Stimulated activated CD8-positive, alpha-beta memory T cell treated with anti-CD3 and anti-CD28 coated beads, Interleukin-4, amount 100 ng/mL, for 24 hours (primary cell): ENCODE data around the gene PRRX1.

Source experiments
- DNase-seq: peaks from one replicate; pipeline ENCODE4 v3.0.0-alpha.2; 2020; ENCODE audit warnings: low read depth

PRRX1 gene

DNA sequence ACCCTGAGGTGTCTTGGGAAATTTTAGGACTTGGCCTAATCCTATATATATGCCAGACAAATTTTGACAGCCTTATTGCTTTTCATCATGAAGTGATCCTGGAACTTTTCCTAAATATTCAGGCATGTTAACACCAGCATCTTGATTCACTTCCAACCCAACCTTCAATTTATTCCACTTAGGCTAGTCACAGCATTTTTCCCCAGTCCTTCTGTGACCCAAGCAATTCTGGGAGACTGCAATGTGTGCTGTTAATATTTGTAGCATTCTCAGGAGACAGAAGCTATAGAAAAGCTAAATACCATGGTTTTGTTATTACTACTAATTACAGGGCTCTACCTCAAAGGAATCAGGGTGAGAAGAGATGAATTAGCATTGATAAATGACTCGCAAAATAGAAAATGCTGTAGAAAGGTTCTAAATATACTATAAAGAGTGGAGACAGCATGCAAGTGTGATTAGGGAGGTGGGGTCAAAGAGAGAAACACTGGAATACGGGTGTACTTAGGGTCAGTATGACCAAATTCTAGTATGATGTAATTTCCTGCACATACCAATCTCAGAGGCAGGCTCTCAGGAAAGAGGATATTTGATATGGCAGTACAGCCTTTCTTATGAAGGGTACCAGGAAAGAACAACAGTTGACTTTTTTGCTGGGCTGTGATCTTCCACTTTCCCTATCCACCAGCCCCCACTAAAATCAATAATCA is 29.1 kb downstream of the PRRX1 start:
- no peak for DNase-seq

DNA sequence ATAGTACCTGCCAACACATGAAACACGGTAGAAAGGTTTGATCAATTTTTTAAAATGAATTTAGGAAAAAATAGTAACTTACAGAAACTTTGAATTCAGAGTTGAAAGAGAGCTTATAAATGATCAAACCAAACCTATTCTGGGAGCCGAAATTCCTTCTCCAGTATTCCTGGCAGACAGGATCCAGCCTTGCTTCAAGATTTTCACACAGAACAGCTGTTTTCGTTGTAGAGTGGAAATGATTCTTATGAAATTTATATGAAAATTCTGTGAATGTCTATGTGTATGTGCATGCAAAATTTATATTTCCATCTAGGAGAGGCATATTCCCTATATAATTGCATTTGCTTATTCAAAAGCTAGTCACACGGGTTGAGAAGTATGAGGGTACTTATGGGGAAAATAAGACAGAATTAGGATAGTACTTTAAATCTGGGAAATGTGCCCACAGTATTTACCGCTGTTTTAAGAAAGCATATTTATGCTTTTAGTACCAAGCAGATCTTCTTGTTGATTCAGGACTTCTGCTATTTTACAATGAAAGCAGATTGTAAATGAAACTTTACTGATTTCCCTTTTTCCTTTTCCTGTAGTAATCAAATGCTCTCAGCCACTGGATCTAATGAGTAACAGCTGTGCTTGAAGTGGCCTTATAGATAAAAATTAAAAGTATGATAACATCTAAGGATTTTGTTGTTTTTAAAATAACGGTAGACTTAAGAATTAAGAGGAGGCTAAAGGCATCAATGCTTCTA is 30.4 kb downstream of the PRRX1 start:
- no peak for DNase-seq

DNA sequence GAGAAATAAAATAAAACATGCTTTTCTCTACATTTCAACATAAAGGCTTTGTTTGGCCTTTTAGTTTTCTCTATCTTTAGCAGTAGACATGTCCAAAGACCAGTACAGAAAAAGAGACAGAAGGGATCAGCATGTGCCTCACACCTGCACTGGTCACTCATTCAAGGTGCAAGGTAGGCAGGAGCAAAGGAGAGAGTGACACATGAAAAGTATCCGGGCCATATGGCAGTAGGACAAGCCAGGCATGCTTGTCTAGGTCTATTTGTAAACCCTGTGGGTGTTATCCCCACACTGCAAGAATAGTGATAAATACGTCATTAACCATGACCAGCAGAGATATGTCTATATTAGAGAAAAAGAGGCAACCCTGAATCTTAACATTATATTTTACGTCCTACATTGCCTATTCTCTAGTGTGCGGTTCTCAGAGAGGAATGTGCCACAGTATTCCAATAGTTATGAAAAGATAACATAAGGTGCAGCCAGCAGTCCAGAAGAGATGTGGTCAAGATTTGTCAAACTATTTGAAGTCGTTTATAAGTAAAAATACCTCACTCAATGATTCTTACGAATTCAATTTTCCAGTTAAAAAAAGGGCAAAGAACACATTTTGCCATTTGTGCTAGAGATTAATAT is 32.1 kb downstream of the PRRX1 start:
- no peak for DNase-seq

DNA sequence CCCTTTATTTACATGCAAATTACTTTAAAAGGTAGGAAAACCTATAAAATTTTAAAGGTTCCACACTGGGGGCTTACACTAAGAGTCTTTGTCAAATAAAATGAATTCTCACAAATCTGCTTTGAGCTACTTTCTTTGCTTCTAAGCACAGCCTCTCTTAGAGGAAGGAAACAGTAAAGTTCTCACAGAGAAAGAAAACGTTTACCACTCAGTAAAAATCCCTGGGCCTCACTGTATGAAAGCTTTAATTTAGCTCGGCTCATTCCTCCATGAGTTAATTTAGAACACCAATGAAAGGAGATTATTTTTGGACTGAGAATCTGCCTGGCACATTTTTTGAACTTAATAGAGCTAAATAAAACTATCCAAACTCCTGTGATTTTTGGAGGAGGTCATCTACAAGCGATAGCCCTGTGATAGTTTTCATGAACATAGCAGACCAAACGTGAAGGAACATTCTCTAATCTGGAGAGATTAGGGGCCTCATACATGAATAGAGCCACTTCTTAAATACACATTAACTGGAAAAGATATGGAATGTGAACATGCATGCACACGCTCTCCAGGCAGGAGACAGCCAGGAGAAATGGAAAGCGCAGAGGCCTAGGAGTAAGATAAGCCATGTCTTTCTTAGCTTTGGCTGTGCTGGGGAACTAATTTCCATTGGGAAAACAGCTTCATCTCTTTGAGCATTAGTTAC is 32.8 kb downstream of the PRRX1 start:
- DNase-seq, result no peak

DNA sequence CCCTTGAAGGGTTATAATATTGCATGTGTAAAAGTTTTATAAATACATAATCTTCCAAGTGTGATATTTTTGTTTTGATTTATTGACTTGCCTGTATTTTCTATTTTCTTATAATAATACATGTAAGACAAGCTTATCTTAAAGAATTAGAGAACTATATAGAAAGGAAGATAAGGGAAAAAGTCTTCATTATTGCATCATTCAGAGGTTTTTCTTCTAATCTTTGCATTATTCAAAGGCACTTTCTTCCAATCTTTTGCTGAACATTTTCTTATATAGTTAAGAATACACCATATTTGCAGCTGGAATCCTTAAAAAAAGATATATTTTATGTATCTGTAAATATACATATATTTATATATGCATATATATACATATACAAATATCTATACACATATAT is 33.4 kb downstream of the PRRX1 start:
- DNase-seq, result no peak

DNA sequence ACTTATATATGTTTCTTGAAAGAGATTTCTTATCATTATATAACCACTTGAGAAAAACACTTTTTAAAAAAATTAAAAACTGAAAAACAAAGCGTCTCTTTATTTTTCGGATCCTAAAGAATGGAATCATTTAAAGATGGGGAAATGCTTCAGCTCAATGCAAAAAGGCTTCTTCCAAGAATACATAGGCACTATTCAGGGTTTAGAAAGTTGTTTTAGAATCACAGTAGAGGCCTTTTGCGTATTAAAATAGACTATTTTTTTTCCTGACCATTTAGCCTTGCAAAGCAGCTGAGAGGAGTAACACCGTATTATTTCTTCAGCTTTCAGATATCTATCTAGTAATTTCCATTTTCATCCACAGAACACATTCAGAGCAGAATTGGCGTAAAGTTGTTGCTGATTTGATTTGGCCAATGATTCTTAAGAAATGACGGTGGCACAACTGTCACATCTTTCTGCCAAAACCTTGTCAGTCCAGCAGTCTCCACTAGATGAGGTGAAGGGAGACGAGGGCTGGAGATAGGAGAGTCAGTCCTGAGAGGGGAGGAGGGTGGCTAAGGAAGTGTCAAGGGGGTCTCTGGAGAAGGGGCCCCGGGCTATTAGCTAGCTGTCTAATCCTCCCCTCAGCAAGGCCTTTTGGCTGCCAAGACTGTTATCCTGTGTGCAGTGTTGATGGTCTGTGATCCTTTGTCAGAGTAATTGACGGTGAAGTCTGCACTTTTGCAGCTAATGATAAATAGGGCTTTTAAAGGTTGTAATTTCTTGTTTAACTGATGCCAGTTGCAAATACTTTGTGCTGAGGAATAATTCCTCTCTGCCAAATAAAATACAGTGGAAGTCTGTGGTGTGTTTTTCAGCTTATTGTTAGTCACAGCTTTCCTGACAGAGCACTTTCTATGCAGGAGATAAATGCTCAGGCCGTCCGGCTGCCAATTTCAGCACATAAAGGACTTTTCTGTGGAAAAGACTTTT is 34.7 kb downstream of the PRRX1 start:
- no peak for DNase-seq

DNA sequence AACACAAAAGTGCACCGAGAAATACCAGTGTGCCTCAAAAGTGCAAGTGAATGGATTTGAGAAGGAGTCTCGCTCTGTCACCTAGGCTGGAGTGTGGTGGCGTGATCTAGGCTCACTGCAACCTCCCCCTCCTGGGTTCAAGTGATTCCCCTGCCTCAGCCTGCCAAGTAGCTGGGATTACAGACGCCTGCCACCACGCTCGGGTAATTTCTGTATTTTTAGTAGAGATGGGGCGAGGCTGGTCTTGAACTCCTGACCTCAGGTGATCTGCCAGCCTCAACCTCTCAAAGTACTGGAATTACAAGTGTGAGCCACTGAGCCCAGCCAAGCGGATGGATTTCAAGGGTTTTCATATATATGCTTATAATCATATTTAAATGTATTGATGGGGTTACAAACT is 35.8 kb downstream of the PRRX1 start:
- DNase-seq, result no peak

DNA sequence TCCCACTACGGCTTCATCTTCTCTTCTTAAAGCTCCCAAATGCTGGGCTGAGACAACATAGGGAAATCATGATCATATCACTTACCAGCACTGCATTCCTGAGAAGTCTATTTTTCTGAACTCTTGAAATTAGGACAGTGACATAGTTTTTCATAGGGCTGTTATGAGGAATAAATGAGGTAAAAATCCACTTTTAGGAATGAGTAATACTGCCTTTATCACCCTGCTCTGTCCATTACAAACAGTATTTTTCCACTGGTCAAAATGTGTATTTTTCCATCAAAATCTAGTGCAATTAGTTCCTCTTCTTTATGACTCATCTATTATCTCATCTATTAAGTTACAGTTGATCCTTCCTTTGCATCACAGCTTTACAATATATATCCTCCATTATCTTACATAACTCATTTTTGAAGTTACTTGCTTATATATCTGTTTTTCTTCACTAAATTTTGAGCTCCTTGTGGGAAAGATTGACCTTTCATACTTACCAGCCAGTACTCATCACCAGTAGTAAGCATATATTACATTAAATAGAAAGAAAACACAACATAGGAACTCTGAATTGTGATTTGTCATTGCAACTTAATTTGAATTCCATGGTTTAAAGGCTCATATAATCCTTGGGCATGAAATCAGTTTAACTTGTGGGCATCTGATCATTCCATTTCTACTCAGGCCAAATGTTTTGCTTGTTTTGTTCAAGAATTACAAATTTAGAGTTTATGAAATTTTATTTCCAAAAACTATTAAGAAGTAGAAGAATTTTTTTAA is 37.1 kb downstream of the PRRX1 start:
- no peak for DNase-seq

DNA sequence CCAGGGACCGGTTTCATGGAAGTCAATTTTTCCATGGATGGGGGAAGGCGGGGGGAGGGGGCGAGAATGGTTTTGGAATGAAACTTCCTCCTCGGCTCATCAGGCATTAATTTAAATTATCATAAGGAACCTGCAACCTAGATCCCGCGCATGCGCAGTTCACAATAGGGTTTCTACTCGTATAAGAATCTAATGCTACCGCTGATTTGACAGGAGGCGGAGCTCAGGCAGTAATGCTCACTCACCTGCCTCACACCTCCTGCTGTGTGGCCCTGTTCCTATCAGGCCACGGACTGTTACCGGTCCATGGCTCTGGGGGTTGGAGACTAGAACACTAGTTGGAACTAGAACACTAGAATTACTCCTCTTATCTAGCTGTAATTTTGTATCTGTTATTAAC is 38.0 kb downstream of the PRRX1 start:
- no peak for DNase-seq

DNA sequence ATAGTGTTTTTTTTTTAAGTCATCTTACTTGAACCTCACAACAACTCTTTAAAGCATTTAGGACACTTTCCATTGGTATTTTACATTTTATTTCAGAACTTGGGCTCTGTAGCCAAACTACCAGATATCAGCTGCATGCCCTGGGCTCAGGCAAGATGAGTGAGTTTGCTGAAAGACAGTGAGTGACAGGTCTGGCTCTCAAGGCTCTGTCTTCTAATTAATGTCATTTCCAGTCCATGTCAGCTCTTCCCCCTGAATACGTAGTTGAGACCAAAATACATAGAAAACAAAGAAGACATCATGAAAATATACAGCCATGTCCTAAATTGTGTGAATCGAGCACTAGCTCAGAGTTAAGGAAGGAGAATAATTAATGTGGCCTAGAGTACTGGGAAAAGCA is 39.7 kb downstream of the PRRX1 start:
- no peak for DNase-seq

DNA sequence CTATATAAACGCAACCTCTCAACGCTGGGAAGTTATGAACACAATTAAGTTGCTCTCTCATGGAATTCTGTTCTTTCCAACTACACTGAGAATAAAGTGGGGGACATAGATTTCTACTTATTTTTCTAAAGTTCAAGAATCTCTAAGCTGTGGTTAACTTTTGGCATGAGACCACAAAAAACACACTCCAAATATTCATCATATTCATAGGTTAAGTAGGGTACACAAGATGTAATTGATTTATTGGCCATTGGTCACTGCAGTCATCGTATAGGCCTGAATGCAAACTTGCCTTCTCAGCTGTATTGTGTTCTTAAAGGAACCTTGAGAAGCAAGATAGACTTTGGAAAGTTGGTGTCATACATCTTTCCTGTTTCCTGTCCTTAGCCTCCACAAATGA is 40.3 kb downstream of the PRRX1 start:
- no peak for DNase-seq

DNA sequence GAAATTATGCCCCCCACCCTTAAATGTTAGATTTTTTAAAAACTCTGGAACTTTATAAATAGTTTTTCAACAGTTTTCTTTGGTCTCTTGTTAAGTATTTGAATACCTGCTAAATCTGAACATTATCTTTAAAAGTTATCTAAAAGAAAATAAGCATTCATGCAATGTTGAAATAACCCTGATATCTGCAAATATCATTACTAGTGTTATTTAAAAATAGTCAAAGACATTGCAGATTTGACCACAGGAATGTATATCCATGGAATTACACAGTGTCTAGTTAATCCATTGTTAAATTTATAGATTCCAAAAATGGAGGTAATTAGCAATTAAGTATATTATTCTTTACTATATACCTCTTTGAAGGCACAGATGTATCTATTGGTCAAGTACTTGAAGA is 42.0 kb downstream of the PRRX1 start:
- DNase-seq, result no peak

DNA sequence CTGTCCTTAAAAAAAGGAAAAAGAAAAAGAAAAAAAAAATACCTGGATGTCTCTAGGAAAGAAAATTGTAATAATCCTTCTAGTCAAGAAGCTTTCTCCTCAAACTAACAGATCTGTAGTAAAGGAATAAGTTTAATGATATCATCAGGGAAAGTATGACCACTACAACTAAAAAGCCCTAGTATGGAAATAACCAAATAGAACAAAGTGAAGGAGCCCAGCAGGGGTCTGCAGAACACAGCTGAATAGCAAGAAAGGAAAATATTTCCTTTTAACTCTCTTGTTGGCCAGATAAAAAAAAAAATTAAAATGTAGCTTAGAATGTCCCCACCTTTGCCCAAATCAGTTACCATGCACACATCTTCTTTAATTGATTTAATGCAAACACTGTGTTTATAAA is 43.2 kb downstream of the PRRX1 start:
- no peak for DNase-seq

DNA sequence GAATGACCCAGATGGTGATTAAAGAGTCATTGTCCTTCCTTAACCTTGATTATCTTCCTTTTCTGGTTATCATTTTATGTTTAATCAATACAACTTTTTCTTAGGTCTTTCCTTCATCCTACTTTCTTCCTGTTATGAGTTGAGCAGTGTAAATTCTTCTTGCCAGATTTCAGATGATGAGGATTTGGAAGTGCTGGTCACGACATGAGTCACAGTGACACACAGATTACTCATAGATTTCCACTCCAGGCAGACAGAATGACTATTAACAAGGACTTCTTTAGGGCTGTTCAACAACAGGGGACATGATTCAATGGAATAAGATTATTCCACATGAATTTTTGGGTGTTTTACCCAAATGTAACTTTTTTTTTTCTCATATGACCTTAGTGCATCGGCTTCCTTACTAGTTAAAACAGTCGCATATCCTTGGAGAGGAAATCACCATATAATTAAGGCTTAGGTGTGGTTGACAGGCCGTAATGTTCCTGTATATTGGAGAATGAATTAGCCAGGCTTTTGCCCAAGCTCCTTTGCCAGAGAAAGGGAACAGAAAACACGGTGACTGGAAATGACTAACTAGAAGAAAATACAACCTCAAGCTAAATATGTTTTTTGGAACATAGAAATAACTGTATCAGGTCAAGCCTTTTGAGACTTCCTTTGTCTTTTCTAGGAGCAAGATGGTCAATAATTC is 44.2 kb downstream of the PRRX1 start:
- no peak for DNase-seq

DNA sequence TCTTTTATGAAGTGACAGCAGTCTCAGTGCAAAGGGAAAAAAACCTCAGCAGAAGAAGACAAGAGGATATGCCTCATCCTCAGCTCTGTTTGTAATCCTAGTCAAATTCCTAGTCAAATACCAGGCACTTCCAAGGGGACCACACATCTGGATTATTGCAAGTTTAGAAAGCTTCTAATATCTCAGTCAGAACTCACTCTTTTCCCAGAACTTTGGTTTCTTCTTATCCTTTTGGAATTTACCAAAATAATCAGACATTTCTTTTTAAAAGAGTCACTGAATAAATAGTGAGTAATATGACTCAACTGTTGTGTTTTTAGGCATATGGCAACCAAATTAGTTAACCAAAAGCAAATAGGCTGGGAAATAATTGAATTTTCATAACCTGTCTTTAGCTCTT is 47.8 kb downstream of the PRRX1 start:
- no peak for DNase-seq

DNA sequence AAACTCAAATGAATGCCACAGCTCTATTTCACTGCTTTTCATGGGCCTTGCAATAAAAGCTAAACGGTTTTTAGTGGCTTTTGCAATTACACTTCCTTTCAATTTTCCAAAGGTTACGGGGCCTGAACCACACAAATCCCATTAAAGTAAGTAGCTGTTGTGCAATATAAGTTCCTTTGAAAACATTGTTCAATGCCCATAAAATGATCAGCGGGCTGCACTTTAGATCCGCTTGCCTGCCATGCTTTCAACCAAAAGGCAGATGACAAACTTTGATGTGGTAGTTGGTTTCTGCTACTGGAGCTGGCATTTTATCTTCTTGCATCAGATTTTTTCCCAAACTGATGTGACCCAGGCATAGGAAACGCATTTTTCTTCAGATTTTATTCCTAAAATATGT is 50.2 kb downstream of the PRRX1 start:
- no peak for DNase-seq

DNA sequence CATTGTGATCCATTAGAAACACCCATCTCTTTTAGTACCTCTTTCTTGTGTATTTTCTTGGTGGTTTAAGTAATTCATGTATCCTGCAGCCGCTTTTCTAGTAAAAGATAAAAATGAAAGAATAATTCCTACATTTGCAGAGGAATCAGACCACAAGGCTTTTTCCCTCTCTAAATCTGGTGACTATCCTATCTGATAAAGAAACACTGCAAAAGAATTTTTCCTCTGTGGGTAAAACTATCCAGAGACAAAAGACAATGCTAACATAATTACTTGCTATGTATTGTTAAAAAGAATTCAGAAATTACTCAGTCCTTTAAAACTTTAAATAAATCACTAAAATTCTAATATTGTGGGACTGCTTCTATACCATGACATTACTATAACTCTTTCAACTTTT is 51.0 kb downstream of the PRRX1 start:
- no peak for DNase-seq

DNA sequence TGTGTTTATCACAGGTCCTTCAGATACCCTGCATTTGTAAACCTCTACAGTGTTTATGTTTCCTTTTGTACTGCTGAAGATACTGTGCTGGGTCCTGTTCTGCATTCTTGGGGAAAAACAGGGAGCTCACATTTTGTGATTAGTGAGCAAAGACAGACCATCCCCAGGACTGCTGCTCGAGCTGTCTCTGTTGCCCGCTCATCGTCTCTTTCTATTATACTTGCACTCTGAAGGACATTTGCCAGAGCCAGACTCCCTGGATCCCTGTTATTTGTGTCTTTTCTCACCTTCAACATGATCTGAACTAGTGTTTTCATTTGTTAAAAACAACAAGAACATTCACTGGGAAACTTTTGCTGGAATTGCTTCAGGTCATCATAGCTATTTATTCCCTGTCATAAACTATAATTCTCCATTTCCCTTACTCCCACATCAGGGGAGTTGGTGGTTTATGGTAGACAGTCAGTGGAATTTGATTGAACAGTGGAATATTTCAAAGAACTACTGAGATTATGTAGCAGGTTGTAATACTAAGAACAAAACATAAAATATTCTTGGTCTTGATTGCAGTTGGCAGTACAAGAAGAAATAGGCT is 53.0 kb downstream of the PRRX1 start:
- DNase-seq, result no peak

DNA sequence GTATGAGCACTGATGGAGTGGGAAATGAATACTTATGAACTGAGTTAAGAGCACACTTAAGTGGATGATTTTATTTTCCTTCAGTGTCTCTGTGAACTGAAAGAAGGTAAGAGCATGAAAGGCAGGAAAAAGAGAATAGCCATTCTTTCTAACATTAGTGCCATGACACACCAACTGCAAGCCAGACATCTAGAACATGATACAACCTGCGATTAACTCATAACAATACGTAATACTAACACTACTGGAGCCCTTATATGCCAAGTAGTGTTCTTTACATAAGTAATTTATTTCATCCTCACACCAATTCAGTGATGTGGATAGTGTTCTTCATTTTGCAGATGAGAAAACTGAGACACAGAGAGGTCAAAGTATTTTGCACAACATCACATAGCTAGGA is 56.7 kb downstream of the PRRX1 start:
- DNase-seq, result no peak

DNA sequence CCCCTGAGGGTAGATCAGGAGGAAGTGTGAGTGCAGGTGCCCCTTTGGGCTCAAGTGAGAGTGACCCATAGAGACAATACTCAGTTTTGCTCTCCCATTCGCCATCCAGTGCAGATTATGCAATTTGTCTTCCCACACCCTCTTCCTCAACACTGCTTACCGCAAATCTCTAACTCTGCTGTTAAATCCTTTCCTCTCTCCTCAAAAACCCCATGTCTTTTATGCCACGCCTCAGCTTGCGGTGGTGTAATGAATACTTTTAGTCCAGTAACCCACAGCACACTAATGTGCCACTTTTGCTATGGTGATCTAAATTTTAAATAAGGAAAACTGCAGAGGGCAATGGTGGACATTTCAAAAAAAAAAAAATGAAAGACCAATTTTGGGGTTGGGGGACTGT is 57.7 kb downstream of the PRRX1 start:
- DNase-seq, result no peak
